A549 (cell line): ENCODE measurements around the gene IDH3B.

Experiments
- BHLHE40 ChIP-seq: IDR thresholded peaks from 2 replicates; pipeline ENCODE4 v1.6.1; 2012; ENCODE audit warnings: low read depth, low read length, inconsistent platforms
- CEBPB ChIP-seq, 2 experiments: fragments of >200 bp in 1 of 2; sonication (Bioruptor Twin) in 1 of 2; formaldehyde crosslinking in 1 of 2; IDR thresholded peaks; 2 replicates each; pipeline ENCODE4 v1.6.1; 2012 to 2016
- KDM1A ChIP-seq: fragments of 200-600 bp; sonication (generic); IDR thresholded peaks from 2 replicates; pipeline ENCODE4 v1.6.1; 2016; ENCODE audit warnings: low read depth, mild to moderate bottlenecking
- KDM5A ChIP-seq: fragments of 200-600 bp; sonication (generic); IDR thresholded peaks from 2 replicates; pipeline ENCODE4 v1.6.1; 2016; ENCODE audit warnings: antibody characterized with exemption, mild to moderate bottlenecking
- MAZ ChIP-seq: fragments of 150-350 bp; IDR thresholded peaks from 2 replicates; pipeline ENCODE4 v1.6.1; 2014; ENCODE audit warnings: antibody characterized with exemption, low read depth, low read length, borderline replicate concordance
- NR3C1 ChIP-seq: fragments of >200 bp; sonication (Bioruptor Twin); formaldehyde crosslinking; IDR thresholded peaks from 3 replicates; pipeline ENCODE4 v1.6.1; 2017
- POLR2A ChIP-seq: IDR thresholded peaks from 2 replicates; pipeline ENCODE4 v1.6.1; 2012; ENCODE audit warnings: mild to moderate bottlenecking, low read length
- RAD21 ChIP-seq, 2 experiments: fragments of >200 bp in 1 of 2; sonication (Bioruptor Twin) in 1 of 2; formaldehyde crosslinking in 1 of 2; IDR thresholded peaks in 1 of 2; conservative IDR thresholded peaks in 1 of 2; 2 replicates in 1 of 2; 3 replicates in 1 of 2; pipeline ENCODE4 v1.6.1; 2012 to 2018; ENCODE audit warnings: inconsistent platforms in 1 of 2
- RFX5 ChIP-seq: fragments of 450-650 bp; IDR thresholded peaks from 2 replicates; pipeline ENCODE4 v1.7.1; 2014; ENCODE audit warnings: antibody characterized with exemption, mild to moderate bottlenecking, moderate library complexity
- ZC3H11A ChIP-seq: fragments of 450-650 bp; IDR thresholded peaks from 2 replicates; pipeline ENCODE4 v1.6.1; 2014; ENCODE audit warnings: antibody characterized with exemption, mild to moderate bottlenecking
- TF ChIP-seq, protein P1 (sequence below): fragments of >200 bp; sonication (Bioruptor Twin); formaldehyde crosslinking; IDR thresholded peaks from 3 replicates; pipeline ENCODE4 v1.5.1; 2016
- TF ChIP-seq, protein P2 (sequence below): IDR thresholded peaks from 2 replicates; pipeline ENCODE4 v1.6.1; 2012
- TF ChIP-seq, protein P3 (sequence below): IDR thresholded peaks from 2 replicates; pipeline ENCODE4 v1.6.1; 2012

DNA sequence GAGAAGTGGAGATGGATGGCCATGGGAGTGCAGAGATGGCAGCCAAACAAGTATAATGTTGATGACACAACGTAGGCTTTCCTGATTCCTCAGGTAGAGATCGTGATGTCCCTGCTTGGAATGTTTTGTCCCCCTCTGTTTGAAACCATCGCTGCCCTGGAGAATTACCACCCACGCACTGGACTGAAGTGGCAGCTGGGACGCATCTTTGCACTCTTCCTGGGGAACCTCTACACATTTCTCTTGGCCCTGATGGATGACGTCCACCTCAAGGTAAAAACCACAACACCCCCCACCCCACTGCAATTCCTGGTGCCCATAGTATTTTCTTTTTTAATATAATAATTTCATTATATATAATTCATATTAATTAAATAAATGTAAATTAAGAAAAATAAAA is 53.7 kb downstream of the IDH3B start:
- TF ChIP-seq MAZ (no peak), KDM5A (no peak), POLR2A (no peak), BHLHE40 (no peak), RAD21 (conservative IDR thresholded peaks at IDR 0.05 in 1 of 2, IDR thresholded peaks at IDR 0.05 in 1 of 2) (no peak), NR3C1 (no peak), KDM1A (no peak), ZC3H11A (no peak), CEBPB (IDR thresholded peaks at IDR 0.05) (no peak), RFX5 (no peak)
- TF ChIP-seq, protein P1, sequence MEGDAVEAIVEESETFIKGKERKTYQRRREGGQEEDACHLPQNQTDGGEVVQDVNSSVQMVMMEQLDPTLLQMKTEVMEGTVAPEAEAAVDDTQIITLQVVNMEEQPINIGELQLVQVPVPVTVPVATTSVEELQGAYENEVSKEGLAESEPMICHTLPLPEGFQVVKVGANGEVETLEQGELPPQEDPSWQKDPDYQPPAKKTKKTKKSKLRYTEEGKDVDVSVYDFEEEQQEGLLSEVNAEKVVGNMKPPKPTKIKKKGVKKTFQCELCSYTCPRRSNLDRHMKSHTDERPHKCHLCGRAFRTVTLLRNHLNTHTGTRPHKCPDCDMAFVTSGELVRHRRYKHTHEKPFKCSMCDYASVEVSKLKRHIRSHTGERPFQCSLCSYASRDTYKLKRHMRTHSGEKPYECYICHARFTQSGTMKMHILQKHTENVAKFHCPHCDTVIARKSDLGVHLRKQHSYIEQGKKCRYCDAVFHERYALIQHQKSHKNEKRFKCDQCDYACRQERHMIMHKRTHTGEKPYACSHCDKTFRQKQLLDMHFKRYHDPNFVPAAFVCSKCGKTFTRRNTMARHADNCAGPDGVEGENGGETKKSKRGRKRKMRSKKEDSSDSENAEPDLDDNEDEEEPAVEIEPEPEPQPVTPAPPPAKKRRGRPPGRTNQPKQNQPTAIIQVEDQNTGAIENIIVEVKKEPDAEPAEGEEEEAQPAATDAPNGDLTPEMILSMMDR, result no peak
- TF ChIP-seq, protein P2, sequence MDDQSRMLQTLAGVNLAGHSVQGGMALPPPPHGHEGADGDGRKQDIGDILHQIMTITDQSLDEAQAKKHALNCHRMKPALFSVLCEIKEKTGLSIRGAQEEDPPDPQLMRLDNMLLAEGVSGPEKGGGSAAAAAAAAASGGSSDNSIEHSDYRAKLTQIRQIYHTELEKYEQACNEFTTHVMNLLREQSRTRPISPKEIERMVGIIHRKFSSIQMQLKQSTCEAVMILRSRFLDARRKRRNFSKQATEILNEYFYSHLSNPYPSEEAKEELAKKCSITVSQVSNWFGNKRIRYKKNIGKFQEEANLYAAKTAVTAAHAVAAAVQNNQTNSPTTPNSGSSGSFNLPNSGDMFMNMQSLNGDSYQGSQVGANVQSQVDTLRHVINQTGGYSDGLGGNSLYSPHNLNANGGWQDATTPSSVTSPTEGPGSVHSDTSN, result no peak
- TF ChIP-seq, protein P3, sequence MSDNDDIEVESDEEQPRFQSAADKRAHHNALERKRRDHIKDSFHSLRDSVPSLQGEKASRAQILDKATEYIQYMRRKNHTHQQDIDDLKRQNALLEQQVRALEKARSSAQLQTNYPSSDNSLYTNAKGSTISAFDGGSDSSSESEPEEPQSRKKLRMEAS, result no peak
